GM23338 (cell line): ENCODE measurements around the gene EMC9. TPM values are rescaled to one million over a fixed set of nuclear protein-coding genes. Genes with fewer than 3 reads are reported as not detected.

Experiments
- ATAC-seq: fragments of 200-7000 bp; cut with Tn5 transposase; 3 replicates; pipeline ENCODE4 v1.9.1; 2020
- DNase-seq: peaks from one replicate; pipeline ENCODE4 v3.0.0-alpha.2; 2015; ENCODE audit warnings: low spot score
- H2AFZ ChIP-seq: fragments of 200-600 bp; sonication (generic); 2 replicates; pipeline ENCODE4 v1.8.0; 2016; ENCODE audit warnings: antibody characterized with exemption, mild to moderate bottlenecking, moderate library complexity
- H3F3A ChIP-seq: fragments of 200-600 bp; sonication (generic); replicated peaks from 2 replicates; pipeline ENCODE4 v1.8.0; 2017; ENCODE audit warnings: antibody characterized with exemption, mixed run types, low read depth
- H3K27ac ChIP-seq: fragments of 200-600 bp; sonication (generic); 2 replicates; pipeline ENCODE4 v1.6.1; 2016; ENCODE audit warnings: low read depth
- H3K27me3 ChIP-seq: fragments of 200-600 bp; sonication (generic); 2 replicates; pipeline ENCODE4 v1.8.0; 2016; ENCODE audit warnings: mild to moderate bottlenecking, mixed run types, moderate library complexity; ENCODE audit not compliant: insufficient read depth
- H3K36me3 ChIP-seq: fragments of 200-600 bp; sonication (generic); 2 replicates; pipeline ENCODE4 v1.8.0; 2016; ENCODE audit warnings: mild to moderate bottlenecking; ENCODE audit not compliant: insufficient read depth
- H3K4me1 ChIP-seq: fragments of 200-600 bp; sonication (generic); 2 replicates; pipeline ENCODE4 v1.8.0; 2016; ENCODE audit warnings: mild to moderate bottlenecking, moderate library complexity; ENCODE audit not compliant: insufficient read depth
- H3K4me2 ChIP-seq: fragments of 200-600 bp; sonication (generic); 2 replicates; pipeline ENCODE4 v1.7.1; 2017; ENCODE audit warnings: mixed run types
- H3K4me3 ChIP-seq: fragments of 200-600 bp; sonication (generic); 2 replicates; pipeline ENCODE4 v1.6.1; 2016; ENCODE audit warnings: mixed run types
- H3K79me2 ChIP-seq: fragments of 200-600 bp; sonication (generic); replicated peaks from 2 replicates; pipeline ENCODE4 v1.8.0; 2017; ENCODE audit warnings: mild to moderate bottlenecking; ENCODE audit not compliant: insufficient read depth
- H3K9me2 ChIP-seq: fragments of 200-600 bp; sonication (generic); 2 replicates; pipeline ENCODE4 v1.8.0; 2017; ENCODE audit not compliant: insufficient read depth
- H4K20me1 ChIP-seq: fragments of 200-600 bp; sonication (generic); replicated peaks from 2 replicates; pipeline ENCODE4 v1.8.0; 2017; ENCODE audit warnings: mild to moderate bottlenecking; ENCODE audit not compliant: insufficient read depth
- H3K27ac Mint-ChIP-seq: 2 replicates; pipeline ENCODE4 v1.8.0; 2020; ENCODE audit warnings: inconsistent platforms, mild to moderate bottlenecking, moderate library complexity, mixed read lengths
- H3K27me3 Mint-ChIP-seq: 3 replicates; pipeline ENCODE4 v1.8.0; 2022; ENCODE audit warnings: low read depth, mild to moderate bottlenecking, moderate library complexity, mixed read lengths, inconsistent platforms; ENCODE audit not compliant: insufficient read depth, poor library complexity
- H3K36me3 Mint-ChIP-seq: 3 replicates; pipeline ENCODE4 v1.8.0; 2021; ENCODE audit warnings: low read depth, mild to moderate bottlenecking, inconsistent platforms, moderate library complexity, mixed read lengths
- H3K4me1 Mint-ChIP-seq: 3 replicates; pipeline ENCODE4 v1.8.0; 2020; ENCODE audit warnings: mild to moderate bottlenecking, inconsistent platforms, mixed read lengths
- H3K4me3 Mint-ChIP-seq: 3 replicates; pipeline ENCODE4 v1.8.0; 2021; ENCODE audit warnings: moderate library complexity, mild to moderate bottlenecking, inconsistent platforms, mixed read lengths
- H3K9me3 Mint-ChIP-seq: 3 replicates; pipeline ENCODE4 v1.8.0; 2020; ENCODE audit warnings: moderate library complexity, mild to moderate bottlenecking, inconsistent platforms, mixed read lengths
- CREB1 ChIP-seq: fragments of 250-450 bp; sonication (Bioruptor Pico); IDR thresholded peaks from 2 replicates; pipeline ENCODE4 v1.5.0; 2020; ENCODE audit warnings: low read depth, mild to moderate bottlenecking, moderate library complexity
- CTCF ChIP-seq, 2 experiments: fragments of 200-600 bp in 1 of 2; sonication (generic) in 1 of 2; conservative IDR thresholded peaks; 2 replicates each; pipeline versions ENCODE4 v1.5.1 to v1.6.1; 2016 to 2017; ENCODE audit warnings: antibody characterized with exemption in 2 of 2, low read depth in 2 of 2, mild to moderate bottlenecking in 2 of 2, moderate library complexity in 1 of 2
- ETS1 ChIP-seq: IDR thresholded peaks from 2 replicates; pipeline ENCODE4 v1.6.1; 2016; ENCODE audit warnings: antibody characterized with exemption
- EZH2phosphoT487 ChIP-seq: fragments of 200-600 bp; sonication (generic); IDR thresholded peaks from one replicate; pipeline ENCODE4 v1.8.1; 2018; ENCODE audit warnings: antibody characterized with exemption; ENCODE audit not compliant: unreplicated experiment
- JUNB ChIP-seq: IDR thresholded peaks from one replicate; pipeline ENCODE4 v1.6.1; 2016; ENCODE audit warnings: antibody characterized with exemption; ENCODE audit not compliant: unreplicated experiment
- NANOG ChIP-seq: IDR thresholded peaks from 2 replicates; pipeline ENCODE4 v1.6.1; 2016; ENCODE audit warnings: antibody characterized with exemption, borderline replicate concordance
- POLR2AphosphoS5 ChIP-seq: IDR thresholded peaks from 2 replicates; pipeline ENCODE4 v1.6.1; 2016; ENCODE audit warnings: antibody characterized with exemption, low read depth
- REST ChIP-seq: IDR thresholded peaks from one replicate; pipeline ENCODE4 v1.6.1; 2018; ENCODE audit warnings: antibody characterized with exemption; ENCODE audit not compliant: unreplicated experiment
- STAT1 ChIP-seq: IDR thresholded peaks from one replicate; pipeline ENCODE4 v1.6.1; 2016; ENCODE audit warnings: antibody characterized with exemption; ENCODE audit not compliant: unreplicated experiment
- ZNF114 ChIP-seq: fragments of 250-450 bp; sonication (Bioruptor Pico); IDR thresholded peaks from 2 replicates; pipeline ENCODE4 v1.5.0; 2020; ENCODE audit warnings: mild to moderate bottlenecking, moderate library complexity
- ZNF462 ChIP-seq: fragments of 250-450 bp; sonication (Bioruptor Pico); IDR thresholded peaks from 2 replicates; pipeline ENCODE4 v1.5.0; 2020; ENCODE audit warnings: mild to moderate bottlenecking, moderate library complexity
- polyA plus RNA-seq: library from polyadenylated mRNA; unstranded; fragments of >200 nt; fragmentation: Nextera tagmentation; extraction: Ambion mirVana; gene quantifications from 2 replicates; pipeline ENCODE4 v1.2.1, GENCODE V29; 2016
- total RNA-seq: library from RNA; depleted of rRNA; stranded (reverse); fragments of >200 nt; shearing (Covaris generic); gene quantifications from 2 replicates; pipeline ENCODE4 v1.2.3, GENCODE V29; 2014

Gene EMC9
- total and polyA plus RNA-seq, 2 experiments from 2014 or later = 30.0 to 64.2 TPM

- Histone ChIP-seq H3F3A (peaks cover 7% of the 10 kb centered on the region; the same call in 1 of the 2 replicates), H3K36me3 (no peaks in the 10 kb centered on the region; the same call in 1 of the 2 replicates), H3K27ac (no peak overlapping the region), H3K4me3 (no peak overlapping the region), H3K9me2 (no peaks in the 10 kb centered on the region), H3K79me2 (no peaks in the 10 kb centered on the region), H3K4me2 (no peak overlapping the region), H4K20me1 (no peaks in the 10 kb centered on the region; the same call in 1 of the 2 replicates), H2AFZ (no peak overlapping the region), H3K4me1 (0 out of 2 replicates have a peak, but pooled peaks cover 3% of the 10 kb centered on the region), H3K27me3 (no peaks in the 10 kb centered on the region)
- TF ChIP-seq JUNB (no peak), EZH2phosphoT487 (no peak), ZNF114 (no peak), STAT1 (no peak), ZNF462 (CRISPR knock-in tag) (no peak), POLR2AphosphoS5 (no peak), REST (no peak), ETS1 (no peak), CREB1 (no peak), CTCF (conservative IDR thresholded peaks at IDR 0.05; ENCODE audit: low read depth in 2 of 2) (no peak), NANOG (no peak)
- Mint-ChIP-seq H3K36me3 (peaks cover 48% of the 10 kb centered on the region), H3K4me1 (0 out of 3 replicates have a peak, but pooled peaks cover 2% of the 10 kb centered on the region), H3K9me3 (no peaks in the 10 kb centered on the region), H3K4me3 (no peak overlapping the region), H3K27ac (no peak overlapping the region), H3K27me3 (peaks cover 32% of the 10 kb centered on the region)
- DNase-seq (no peak), ATAC-seq (no peak)
These were observed 35.2 kb upstream of the EMC9 start for GRCh38 chr14:24176599-24176998.
